IMR-90 (cell line): Measurements from ENCODE around the gene ZNF232. TPM values are rescaled to one million over a fixed set of nuclear protein-coding genes. Genes with fewer than 3 reads are reported as not detected.

Experiments
- ATAC-seq: fragments of 200-7000 bp; cut with Tn5 transposase; 2 replicates; pipeline ENCODE4 v1.9.1; 2020; ENCODE audit warnings: low read depth, mild to moderate bottlenecking, moderate library complexity
- BruUV-seq: library from RNA; stranded (reverse); fragments of 400-500 nt; replicated peaks from 2 replicates; lab custom pipeline; 2021; lab: Mats Ljungman, UMichigan
- CTCF ChIA-PET: fragments of 300-600 bp; formaldehyde crosslinking; extraction: SDS; loops from one replicate; lab custom pipeline; 2021; ENCODE audit warnings: antibody characterized with exemption; lab: Yijun Ruan, JAX
- POLR2A ChIA-PET: fragments of 300-600 bp; sonication (Branson Sonifier 250); formaldehyde crosslinking; loops from one replicate; lab custom pipeline; 2022; ENCODE audit warnings: antibody characterized with exemption; ENCODE audit not compliant: unreplicated experiment; lab: Charles Lee
- DNase-seq: peaks from one replicate; pipeline ENCODE4 v3.0.0; 2013
- H2AFZ ChIP-seq: replicated peaks from 2 replicates; pipeline ENCODE3; 2013; ENCODE audit warnings: low read length, mild to moderate bottlenecking; ENCODE audit not compliant: poor library complexity
- H2AK5ac ChIP-seq: 2 replicates; pipeline ENCODE4 v1.6.1; 2013; ENCODE audit warnings: low read depth, low read length, inconsistent platforms
- H2AK9ac ChIP-seq: replicated peaks from 2 replicates; pipeline ENCODE3; 2013; ENCODE audit warnings: mild to moderate bottlenecking, low read depth, low read length, moderate library complexity; ENCODE audit not compliant: poor library complexity
- H2BK120ac ChIP-seq: 2 replicates; pipeline ENCODE4 v1.6.1; 2013; ENCODE audit warnings: low read depth, low read length, inconsistent platforms
- H2BK15ac ChIP-seq: 3 replicates; pipeline ENCODE4 v1.6.1; 2013; ENCODE audit warnings: low read depth, low read length, inconsistent platforms
- H2BK20ac ChIP-seq: 2 replicates; pipeline ENCODE4 v1.6.1; 2013; ENCODE audit warnings: low read depth, mild to moderate bottlenecking, inconsistent platforms, low read length, moderate library complexity
- H2BK5ac ChIP-seq: 2 replicates; pipeline ENCODE4 v1.6.1; 2013; ENCODE audit warnings: mild to moderate bottlenecking, low read depth, low read length, inconsistent platforms; ENCODE audit not compliant: poor library complexity, severe bottlenecking
- H3K14ac ChIP-seq: replicated peaks from 2 replicates; pipeline ENCODE4 v1.6.1; 2013; ENCODE audit warnings: low read depth, low read length, inconsistent platforms
- H3K18ac ChIP-seq: 2 replicates; pipeline ENCODE4 v1.6.1; 2013; ENCODE audit warnings: low read depth, low read length, control low read depth
- H3K23ac ChIP-seq: 2 replicates; pipeline ENCODE4 v1.6.1; 2013; ENCODE audit warnings: low read depth, low read length, inconsistent platforms
- H3K27ac ChIP-seq: 2 replicates; pipeline ENCODE4 v1.5.1; 2013; ENCODE audit warnings: mild to moderate bottlenecking, control low read depth, low read length; ENCODE audit not compliant: insufficient read depth
- H3K27me3 ChIP-seq: 2 replicates; pipeline ENCODE4 v1.6.1; 2013; ENCODE audit warnings: low read length; ENCODE audit not compliant: control insufficient read depth, insufficient read depth
- H3K36me3 ChIP-seq: 2 replicates; pipeline ENCODE4 v1.6.1; 2013; ENCODE audit warnings: low read length, mixed read lengths; ENCODE audit not compliant: control insufficient read depth, insufficient read depth
- H3K4ac ChIP-seq: 2 replicates; pipeline ENCODE4 v1.6.1; 2013; ENCODE audit warnings: low read depth, low read length, inconsistent platforms
- H3K4me1 ChIP-seq: 2 replicates; pipeline ENCODE4 v1.6.1; 2013; ENCODE audit warnings: low read length, mixed read lengths; ENCODE audit not compliant: control insufficient read depth, insufficient read depth
- H3K4me2 ChIP-seq: 2 replicates; pipeline ENCODE4 v1.6.1; 2013; ENCODE audit warnings: low read depth, mild to moderate bottlenecking, control low read depth, low read length, moderate library complexity
- H3K4me3 ChIP-seq: 2 replicates; pipeline ENCODE4 v1.5.1; 2013; ENCODE audit warnings: low read depth, mild to moderate bottlenecking, control low read depth, low read length, moderate library complexity; ENCODE audit not compliant: insufficient read depth
- H3K56ac ChIP-seq: 2 replicates; pipeline ENCODE4 v1.6.1; 2013; ENCODE audit warnings: low read length, inconsistent platforms; ENCODE audit not compliant: insufficient read depth; ENCODE audit errors: extremely low read depth
- H3K79me1 ChIP-seq, 2 experiments: 2 replicates each; pipeline ENCODE4 v1.6.1; 2013; ENCODE audit warnings: low read length in 2 of 2, inconsistent platforms in 1 of 2, low read depth in 1 of 2
- H3K9ac ChIP-seq: 2 replicates; pipeline ENCODE4 v1.6.1; 2013; ENCODE audit warnings: low read depth, low read length, control low read depth
- H3K9me1 ChIP-seq: 2 replicates; pipeline ENCODE4 v1.6.1; 2013; ENCODE audit warnings: low read length, inconsistent platforms; ENCODE audit not compliant: insufficient read depth
- H3K9me3 ChIP-seq: 2 replicates; pipeline ENCODE4 v1.6.1; 2013; ENCODE audit warnings: low read length; ENCODE audit not compliant: control insufficient read depth, insufficient read depth
- H4K20me1 ChIP-seq: 2 replicates; pipeline ENCODE4 v1.6.1; 2013; ENCODE audit warnings: low read length, inconsistent platforms; ENCODE audit not compliant: insufficient read depth
- H4K5ac ChIP-seq: 2 replicates; pipeline ENCODE4 v1.6.1; 2013; ENCODE audit warnings: mild to moderate bottlenecking, low read depth, low read length, control low read depth
- H4K8ac ChIP-seq, 2 experiments: 2 replicates each; pipeline ENCODE4 v1.6.1; 2013; ENCODE audit warnings: low read depth in 2 of 2, low read length in 2 of 2, control low read depth in 1 of 2, inconsistent platforms in 1 of 2
- H4K91ac ChIP-seq: 2 replicates; pipeline ENCODE4 v1.6.1; 2013; ENCODE audit warnings: low read depth, low read length, inconsistent platforms; ENCODE audit not compliant: insufficient read depth
- BHLHE40 ChIP-seq: fragments of 150-350 bp; IDR thresholded peaks from 2 replicates; pipeline ENCODE4 v1.6.1; 2016; ENCODE audit warnings: mild to moderate bottlenecking, low read depth, low read length
- CEBPB ChIP-seq: IDR thresholded peaks from 2 replicates; pipeline ENCODE4 v1.6.1; 2012; ENCODE audit warnings: low read depth, low read length, improper control_type of control experiment
- CHD1 ChIP-seq: IDR thresholded peaks from 2 replicates; pipeline ENCODE4 v1.6.1; 2012; ENCODE audit warnings: low read depth, low read length, improper control_type of control experiment
- ELK1 ChIP-seq: fragments of 150-350 bp; IDR thresholded peaks from 2 replicates; pipeline ENCODE4 v1.6.1; 2016; ENCODE audit warnings: low read depth, mild to moderate bottlenecking, low read length, moderate library complexity, borderline replicate concordance
- FOS ChIP-seq: fragments of 150-350 bp; IDR thresholded peaks from 2 replicates; pipeline ENCODE4 v1.6.1; 2016; ENCODE audit warnings: low read depth, low read length
- MAFK ChIP-seq: IDR thresholded peaks from 2 replicates; pipeline ENCODE4 v1.6.1; 2012; ENCODE audit warnings: low read depth, low read length, improper control_type of control experiment
- MAZ ChIP-seq: IDR thresholded peaks from 2 replicates; pipeline ENCODE4 v1.6.1; 2012; ENCODE audit warnings: low read depth, mild to moderate bottlenecking, low read length, improper control_type of control experiment, moderate library complexity, borderline replicate concordance
- MXI1 ChIP-seq: IDR thresholded peaks from 2 replicates; pipeline ENCODE4 v1.6.1; 2012; ENCODE audit warnings: low read depth, mild to moderate bottlenecking, low read length, moderate library complexity, borderline replicate concordance
- NFE2L2 ChIP-seq: fragments of 150-350 bp; IDR thresholded peaks from 2 replicates; pipeline ENCODE4 v1.6.1; 2016; ENCODE audit warnings: low read depth, mild to moderate bottlenecking, low read length
- POLR2A ChIP-seq: IDR thresholded peaks from 2 replicates; pipeline ENCODE4 v1.6.1; 2012; ENCODE audit warnings: mild to moderate bottlenecking, low read depth, low read length
- RAD21 ChIP-seq: IDR thresholded peaks from 2 replicates; pipeline ENCODE4 v1.6.1; 2012; ENCODE audit warnings: low read length, improper control_type of control experiment
- RCOR1 ChIP-seq: IDR thresholded peaks from 2 replicates; pipeline ENCODE4 v1.6.1; 2012; ENCODE audit warnings: mild to moderate bottlenecking, low read length, improper control_type of control experiment; ENCODE audit not compliant: insufficient replicate concordance
- RFX5 ChIP-seq: IDR thresholded peaks from 2 replicates; pipeline ENCODE4 v1.8.0; 2012; ENCODE audit warnings: low read depth, mild to moderate bottlenecking, low read length, moderate library complexity
- SMC3 ChIP-seq: fragments of 150-350 bp; IDR thresholded peaks from 2 replicates; pipeline ENCODE4 v1.6.1; 2016; ENCODE audit warnings: low read depth, mild to moderate bottlenecking, antibody characterized with exemption, low read length, moderate library complexity
- USF2 ChIP-seq: fragments of 150-350 bp; IDR thresholded peaks from 2 replicates; pipeline ENCODE4 v1.6.1; 2017; ENCODE audit warnings: mild to moderate bottlenecking, antibody characterized with exemption, low read length, low read depth
- WGBS, 2 experiments: methylation state at CpG; one replicate each; pipeline versions ENCODE4 v1.1.5 to v1.1.7; 2013; ENCODE audit warnings: missing lambda C conversion rate in 2 of 2; ENCODE audit not compliant: insufficient read length in 1 of 2; ENCODE audit errors: extremely low coverage in 2 of 2; 5-methylcytosine and 5-hydroxymethylcytosine counted together
- dilution Hi-C: fragments of 300-500 bp; cut with HindIII; formaldehyde crosslinking; loops from one replicate; pipeline ENCODE4 v1.14.3; 2018; ENCODE audit warnings: low sequenced_read_pairs; ENCODE audit not compliant: unreplicated experiment
- in situ Hi-C: fragments of 300-500 bp; cut with MboI; formaldehyde crosslinking; loops from 3 replicates; pipeline ENCODE4 v1.14.3; 2019; ENCODE audit warnings: low sequenced_read_pairs, inconsistent platforms, mixed read lengths
- intact Hi-C: fragments of 100-400 bp; cut with micrococcal nuclease; formaldehyde crosslinking; loops from 2 replicates; pipeline ENCODE4 v1.10.0; 2022
- polyA plus RNA-seq, 3 experiments: library from polyadenylated mRNA; depleted of rRNA; stranded (reverse); fragments of >200 nt; gene quantifications; 2 replicates each; pipeline ENCODE4 v1.2.3, GENCODE V29; 2012; ENCODE audit warnings: low replicate concordance in 1 of 3
- total RNA-seq: library from RNA; depleted of rRNA; stranded (reverse); fragments of >200 nt; gene quantifications from 2 replicates; pipeline ENCODE4 v1.2.3, GENCODE V29; 2012

The ZNF232 gene
- total and polyA plus RNA-seq, 2 of the 4 experiments (the other 2 are of a cell fraction) = 3.2 to 6.5 TPM

DNA sequence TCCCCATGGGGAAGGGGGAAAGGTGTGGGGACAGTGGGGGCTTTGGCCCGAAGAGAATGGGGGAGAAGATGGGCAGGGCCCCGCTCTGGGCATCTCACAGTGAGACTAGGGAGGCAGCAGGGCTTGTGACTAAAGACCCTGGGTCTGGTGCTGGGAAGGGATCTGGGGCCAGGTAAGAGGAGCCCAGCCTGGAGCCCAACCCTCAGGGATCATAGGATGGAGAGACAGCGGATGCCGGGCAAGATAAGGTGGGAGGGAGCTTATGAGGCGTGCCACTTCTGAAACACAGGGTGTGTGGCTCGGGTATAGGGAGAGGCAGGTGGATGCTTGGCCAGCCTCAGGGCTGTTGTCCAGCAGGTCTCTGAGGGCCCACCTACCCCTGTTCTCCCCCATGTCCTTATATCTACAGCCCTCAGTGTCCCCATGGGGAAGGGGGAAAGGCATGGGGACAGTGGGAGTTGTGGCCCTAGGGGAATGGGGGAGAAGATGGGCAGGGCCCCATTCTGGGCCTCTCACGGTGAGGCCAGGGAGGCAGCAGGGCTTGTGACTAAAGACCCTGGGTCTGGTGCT is 19.6 kb upstream of the ZNF232 start:
- in situ Hi-C loops = no loop called here

More for the DNA sequence above, 19.6 kb upstream of the ZNF232 start:
- H2BK15ac ChIP-seq = no peak overlapping the region
- POLR2A ChIA-PET = no interaction called here
- TF ChIP-seq CEBPB (no peak), RAD21 (no peak), ELK1 (no peak), MAFK (no peak), NFE2L2 (no peak), RCOR1 (no peak), CHD1 (no peak), MXI1 (no peak), SMC3 (no peak), BHLHE40 (no peak), FOS (no peak), MAZ (no peak), RFX5 (no peak), POLR2A (no peak), USF2 (no peak)
- no peak overlapping the region for H4K91ac ChIP-seq
- H4K5ac ChIP-seq = no peak overlapping the region
- H3K4me2 ChIP-seq = no peak overlapping the region
- CTCF ChIA-PET = no interaction called here
- H3K9me1 ChIP-seq = no peaks in the 10 kb centered on the region
- no peaks in the 10 kb centered on the region for H3K79me1 ChIP-seq
- no peak overlapping the region for H4K8ac ChIP-seq
- H3K27ac ChIP-seq = no peak overlapping the region
- H3K4me1 ChIP-seq = no peaks in the 10 kb centered on the region
- no peak overlapping the region for H3K9ac ChIP-seq
- H3K9me3 ChIP-seq = no peaks in the 10 kb centered on the region
- no peak overlapping the region for H3K14ac ChIP-seq
- no peak overlapping the region for H3K4ac ChIP-seq
- no CpG with 5 or more reads among the region's 7 CpGs for WGBS, 2 experiments
- H3K18ac ChIP-seq = no peak overlapping the region
- no peak overlapping the region for H2AK5ac ChIP-seq
- H3K27me3 ChIP-seq = peaks cover 13% of the 10 kb centered on the region
- DNase-seq (no peak), ATAC-seq (no peak)
- H4K20me1 ChIP-seq = no peaks in the 10 kb centered on the region
- no peak overlapping the region for H2BK120ac ChIP-seq
- no TSS peak for BruUV-seq
- H3K36me3 ChIP-seq = no peaks in the 10 kb centered on the region
- H2BK20ac ChIP-seq = no peak overlapping the region
- intact Hi-C loops = no loop called here
- dilution Hi-C loops = no loop called here
- no peak overlapping the region for H3K23ac ChIP-seq
- H2AK9ac ChIP-seq = no peak overlapping the region
- no peak overlapping the region for H2BK5ac ChIP-seq
- no peak overlapping the region for H3K56ac ChIP-seq
- H3K4me3 ChIP-seq = no peak overlapping the region
- no peak overlapping the region for H2AFZ ChIP-seq
